GM12891 (cell line): ENCODE results near the gene CSMD2.

ENCODE experiments used
- POLR2A ChIP-seq: IDR thresholded peaks from 2 replicates; pipeline ENCODE4 v1.6.1; 2011; ENCODE audit warnings: low read depth, low read length, control low read depth
- POLR2AphosphoS5 ChIP-seq: IDR thresholded peaks from 2 replicates; pipeline ENCODE4 v1.6.1; 2011; ENCODE audit warnings: low read depth, low read length, control low read depth
- TAF1 ChIP-seq: IDR thresholded peaks from 2 replicates; pipeline ENCODE4 v1.6.1; 2011; ENCODE audit warnings: low read depth, low read length, control low read depth

- TF ChIP-seq POLR2AphosphoS5 (no peak), POLR2A (no peak), TAF1 (no peak)
Measured at GRCh38 chr1:33709783-33710718, 455.0 kb downstream of the CSMD2 start.
